ENCODE results near the gene ZFPL1.

ZFPL1 gene

GRCh38 chr11:65042891-65043290 is 41.1 kb upstream of the ZFPL1 start:
- TF ChIP-seq, protein P1, sequence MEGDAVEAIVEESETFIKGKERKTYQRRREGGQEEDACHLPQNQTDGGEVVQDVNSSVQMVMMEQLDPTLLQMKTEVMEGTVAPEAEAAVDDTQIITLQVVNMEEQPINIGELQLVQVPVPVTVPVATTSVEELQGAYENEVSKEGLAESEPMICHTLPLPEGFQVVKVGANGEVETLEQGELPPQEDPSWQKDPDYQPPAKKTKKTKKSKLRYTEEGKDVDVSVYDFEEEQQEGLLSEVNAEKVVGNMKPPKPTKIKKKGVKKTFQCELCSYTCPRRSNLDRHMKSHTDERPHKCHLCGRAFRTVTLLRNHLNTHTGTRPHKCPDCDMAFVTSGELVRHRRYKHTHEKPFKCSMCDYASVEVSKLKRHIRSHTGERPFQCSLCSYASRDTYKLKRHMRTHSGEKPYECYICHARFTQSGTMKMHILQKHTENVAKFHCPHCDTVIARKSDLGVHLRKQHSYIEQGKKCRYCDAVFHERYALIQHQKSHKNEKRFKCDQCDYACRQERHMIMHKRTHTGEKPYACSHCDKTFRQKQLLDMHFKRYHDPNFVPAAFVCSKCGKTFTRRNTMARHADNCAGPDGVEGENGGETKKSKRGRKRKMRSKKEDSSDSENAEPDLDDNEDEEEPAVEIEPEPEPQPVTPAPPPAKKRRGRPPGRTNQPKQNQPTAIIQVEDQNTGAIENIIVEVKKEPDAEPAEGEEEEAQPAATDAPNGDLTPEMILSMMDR (IDR thresholded peaks at IDR 0.05; ENCODE audit: low read depth, low read length), result no peak
- DNase-seq (ENCODE audit: low read depth in 2 of 2), result no peak
- H3K4me3 ChIP-seq (replicated peaks in 1 of 2; ENCODE audit: low read depth in 2 of 2, low read length in 2 of 2), result no peak overlapping the region

DNA sequence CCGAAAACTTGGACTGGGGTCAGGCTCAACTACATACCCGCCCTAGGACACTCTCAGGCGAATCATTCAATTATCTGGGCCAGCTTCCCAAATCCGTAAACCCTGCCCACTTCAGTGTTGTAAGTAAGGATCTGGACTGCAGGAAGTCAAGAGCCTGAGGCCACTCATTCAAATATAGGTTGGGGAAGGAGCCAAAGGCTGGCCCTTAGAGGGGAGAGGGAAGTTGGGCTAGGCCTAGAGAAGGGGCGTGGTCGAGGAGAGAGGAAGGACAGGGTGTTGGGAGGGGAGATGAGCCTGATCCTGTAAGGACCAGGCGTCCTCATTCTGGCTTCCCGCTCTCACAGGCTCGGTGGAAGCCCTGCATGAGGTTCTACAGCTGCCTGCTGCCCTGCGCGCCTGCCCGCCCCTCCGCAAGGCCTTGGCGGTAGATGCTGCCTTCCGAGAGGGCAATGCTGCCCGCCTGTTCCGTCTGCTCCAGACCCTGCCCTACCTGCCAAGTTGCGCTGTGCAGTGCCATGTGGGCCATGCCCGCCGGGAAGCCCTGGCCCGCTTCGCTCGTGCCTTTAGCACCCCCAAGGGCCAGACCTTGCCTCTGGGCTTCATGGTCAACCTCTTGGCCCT is 40.0 kb upstream of the ZFPL1 start:
- TF ChIP-seq, protein P1 (IDR thresholded peaks at IDR 0.05; ENCODE audit: low read depth, low read length), result no peak
- no peak overlapping the region for H3K4me3 ChIP-seq (replicated peaks in 1 of 2; ENCODE audit: low read depth in 2 of 2, low read length in 2 of 2)

GRCh38 chr11:65045061-65045460 is 39.0 kb upstream of the ZFPL1 start:
- no peak overlapping the region for H3K4me3 ChIP-seq (replicated peaks in 1 of 2; ENCODE audit: low read depth in 2 of 2, low read length in 2 of 2)
- TF ChIP-seq, protein P1 (IDR thresholded peaks at IDR 0.05; ENCODE audit: low read depth, low read length), result no peak
- DNase-seq (ENCODE audit: low read depth in 2 of 2), result no peak

More for the DNA sequence above, 40.0 kb upstream of the ZFPL1 start:
- DNase-seq (ENCODE audit: low read depth in 2 of 2), result peak; percentile 46 to 51

DNA sequence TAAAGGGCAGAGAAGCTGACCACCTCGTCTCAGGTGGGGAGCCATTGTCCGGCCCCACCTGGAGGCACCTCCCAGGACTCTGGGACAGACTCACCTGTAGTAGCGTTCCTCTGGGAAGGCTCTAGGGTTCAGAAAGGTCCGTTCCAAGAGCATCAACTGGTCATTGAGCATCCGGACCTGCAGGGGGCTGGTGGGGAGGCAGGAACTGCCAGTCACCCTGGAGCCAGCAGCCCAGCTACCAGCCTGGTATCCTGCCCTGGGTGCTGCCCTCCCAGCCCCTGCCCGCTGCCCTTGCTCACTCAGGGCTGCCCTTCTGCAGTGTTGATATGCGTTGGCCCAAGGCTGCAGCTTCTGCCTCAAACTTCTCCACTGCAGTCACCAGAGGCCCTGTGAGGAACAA is 38.3 kb upstream of the ZFPL1 start:
- H3K4me3 ChIP-seq (replicated peaks in 1 of 2; ENCODE audit: low read depth in 2 of 2, low read length in 2 of 2), result no peak overlapping the region
- no peak for DNase-seq (ENCODE audit: low read depth in 2 of 2)
- TF ChIP-seq, protein P1 (IDR thresholded peaks at IDR 0.05; ENCODE audit: low read depth, low read length), result no peak

DNA sequence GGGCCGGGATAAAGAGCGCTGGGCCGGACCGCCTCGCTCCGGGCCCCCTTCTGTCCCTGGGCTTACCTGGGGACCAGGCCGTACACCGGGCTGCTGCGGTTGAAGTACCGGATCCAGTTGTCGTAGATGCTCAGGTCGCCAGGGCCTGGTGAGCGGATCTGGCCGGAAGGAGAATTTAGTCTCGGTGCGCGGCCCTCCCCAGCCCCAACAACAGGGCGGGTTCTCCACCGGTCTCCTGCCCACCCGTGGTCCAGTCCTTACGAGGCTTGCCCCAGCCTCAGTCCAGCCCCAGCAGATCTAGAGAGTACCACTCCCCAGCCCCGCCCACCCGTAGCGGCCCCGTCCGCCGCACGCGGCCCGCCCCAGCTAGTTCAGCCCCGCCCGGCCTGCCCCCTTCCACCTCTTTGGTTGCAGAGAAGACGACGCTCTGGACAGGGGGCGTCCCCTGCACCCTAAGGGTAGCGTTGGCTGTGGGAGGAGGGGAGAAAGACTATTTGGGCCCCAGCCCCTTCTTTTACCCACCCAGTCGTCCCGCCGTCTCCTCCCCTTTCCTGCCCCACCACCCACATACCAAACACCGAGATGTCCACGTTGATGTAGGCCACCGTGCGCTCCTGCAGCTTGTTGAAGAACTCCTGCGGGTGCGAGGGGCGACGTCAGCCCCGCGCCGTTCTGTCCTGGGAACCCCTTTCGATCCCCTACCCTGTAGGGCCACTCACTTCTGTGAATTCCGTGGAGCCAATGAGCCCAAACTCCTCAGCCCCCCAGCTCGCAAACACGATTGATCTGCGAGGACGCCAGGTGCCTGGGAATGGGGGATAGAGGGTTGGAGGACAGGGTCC is 36.2 kb upstream of the ZFPL1 start:
- TF ChIP-seq, protein P1 (IDR thresholded peaks at IDR 0.05; ENCODE audit: low read depth, low read length), result no peak
- H3K4me3 ChIP-seq (replicated peaks in 1 of 2; ENCODE audit: low read depth in 2 of 2, low read length in 2 of 2), result peak overlapping the region; percentile 48 to 49
- DNase-seq (ENCODE audit: low read depth in 2 of 2), result peak in 1 of 2 donors; percentile 22

- H3K4me3 ChIP-seq (replicated peaks in 1 of 2; ENCODE audit: low read depth in 2 of 2, low read length in 2 of 2), result no peak overlapping the region
- TF ChIP-seq, protein P1 (IDR thresholded peaks at IDR 0.05; ENCODE audit: low read depth, low read length), result no peak
These were observed 32.6 kb upstream of the ZFPL1 start for GRCh38 chr11:65051398-65051858.

More at GRCh38 chr11:65051398-65051858, 32.6 kb upstream of the ZFPL1 start:
- no peak for DNase-seq (ENCODE audit: low read depth in 2 of 2)
